Measurements from ENCODE around the gene TGFBI. TPM values are rescaled to one million over a fixed set of nuclear protein-coding genes. Genes with fewer than 3 reads are reported as not detected.

Gene TGFBI
- total RNA-seq, 2 experiments from 2014 or later, result 0.58 to 0.97 TPM

GRCh38 chr5:136020383-136021015, 8.3 kb upstream of the TGFBI start:
- no peak overlapping the region for H3K27ac Mint-ChIP-seq
- CTCF ChIA-PET, result no interaction called here
- H3K36me3 Mint-ChIP-seq, result no peaks in the 10 kb centered on the region
- H3K4me3 Mint-ChIP-seq, result no peak overlapping the region
- no peaks in the 10 kb centered on the region for H3K9me3 Mint-ChIP-seq
- peaks cover 4% of the 10 kb centered on the region for H3K4me1 Mint-ChIP-seq (ENCODE audit: low read depth)
- DNase-seq, result peak; percentile 70
- intact Hi-C loops (cut with micrococcal nuclease), result loop anchor here (1.0 kb wide), 1 partner anchor 17 kb away; no protein-coding TSS in a partner anchor
- H3K27me3 Mint-ChIP-seq, result peaks cover 6% of the 10 kb centered on the region
- POLR2A ChIA-PET, result no interaction called here

- no peak overlapping the region for H3K4me3 Mint-ChIP-seq
- ChIA-PET POLR2A (no interaction called here), CTCF (no interaction called here)
- no peak overlapping the region for H3K27ac Mint-ChIP-seq
- intact Hi-C loops (cut with micrococcal nuclease), result no loop called here
- no peaks in the 10 kb centered on the region for H3K9me3 Mint-ChIP-seq
- H3K27me3 Mint-ChIP-seq, result peaks cover 6% of the 10 kb centered on the region
- no peaks in the 10 kb centered on the region for H3K36me3 Mint-ChIP-seq
- DNase-seq, result no peak
- peaks cover 4% of the 10 kb centered on the region for H3K4me1 Mint-ChIP-seq (ENCODE audit: low read depth)
Measured at GRCh38 chr5:136021016-136021405, 7.8 kb upstream of the TGFBI start.

GRCh38 chr5:136022965-136023364, 5.8 kb upstream of the TGFBI start:
- CTCF ChIA-PET, result no interaction called here
- DNase-seq, result no peak
- POLR2A ChIA-PET, result no interaction called here
- Mint-ChIP-seq H3K27me3 (peaks cover 13% of the 10 kb centered on the region), H3K4me1 (ENCODE audit: low read depth) (peaks cover 4% of the 10 kb centered on the region), H3K4me3 (no peak overlapping the region), H3K36me3 (no peaks in the 10 kb centered on the region), H3K27ac (no peak overlapping the region), H3K9me3 (no peaks in the 10 kb centered on the region)
- intact Hi-C loops (cut with micrococcal nuclease), result no loop called here

GRCh38 chr5:136023958-136024541, 4.7 kb upstream of the TGFBI start:
- Mint-ChIP-seq H3K27ac (no peak overlapping the region), H3K4me3 (no peak overlapping the region), H3K9me3 (no peaks in the 10 kb centered on the region), H3K36me3 (no peaks in the 10 kb centered on the region), H3K27me3 (peaks cover 15% of the 10 kb centered on the region), H3K4me1 (ENCODE audit: low read depth) (peaks cover 4% of the 10 kb centered on the region)
- intact Hi-C loops (cut with micrococcal nuclease), result no loop called here
- POLR2A ChIA-PET, result no interaction called here
- CTCF ChIA-PET, result no interaction called here
- DNase-seq, result no peak

GRCh38 chr5:136025900-136026299, 2.9 kb upstream of the TGFBI start:
- Mint-ChIP-seq H3K9me3 (no peaks in the 10 kb centered on the region), H3K4me1 (ENCODE audit: low read depth) (no peaks in the 10 kb centered on the region), H3K4me3 (no peak overlapping the region), H3K36me3 (no peaks in the 10 kb centered on the region), H3K27ac (no peak overlapping the region), H3K27me3 (peaks cover 20% of the 10 kb centered on the region)
- intact Hi-C loops (cut with micrococcal nuclease), result no loop called here
- ChIA-PET CTCF (no interaction called here), POLR2A (no interaction called here)
- no peak for DNase-seq

- POLR2A ChIA-PET, result no interaction called here
- CTCF ChIA-PET, result interaction anchor here (0.6 kb wide), 1 partner anchor 23 kb away, joined by 3 read pairs; no protein-coding TSS in a partner anchor
- H3K36me3 Mint-ChIP-seq, result no peaks in the 10 kb centered on the region
- H3K27ac Mint-ChIP-seq, result no peak overlapping the region
- peaks cover 20% of the 10 kb centered on the region for H3K27me3 Mint-ChIP-seq
- no peaks in the 10 kb centered on the region for H3K4me1 Mint-ChIP-seq (ENCODE audit: low read depth)
- H3K4me3 Mint-ChIP-seq, result no peak overlapping the region
- H3K9me3 Mint-ChIP-seq, result no peaks in the 10 kb centered on the region
- intact Hi-C loops (cut with micrococcal nuclease), result no loop called here
- peak; percentile 1 for DNase-seq
Measured at GRCh38 chr5:136026636-136027035, 2.2 kb upstream of the TGFBI start.

GRCh38 chr5:136027311-136027710, 1.5 kb upstream of the TGFBI start:
- Mint-ChIP-seq H3K36me3 (no peaks in the 10 kb centered on the region), H3K4me1 (ENCODE audit: low read depth) (no peaks in the 10 kb centered on the region), H3K4me3 (no peak overlapping the region), H3K9me3 (no peaks in the 10 kb centered on the region), H3K27me3 (peaks cover 20% of the 10 kb centered on the region), H3K27ac (no peak overlapping the region)
- peak; percentile 2 for DNase-seq
- ChIA-PET CTCF (interaction anchor here (0.6 kb wide), 1 partner anchor 22 kb away, joined by 3 read pairs; no protein-coding TSS in a partner anchor), POLR2A (interaction anchor here (1.2 kb wide), 1 partner anchor 10 kb away, joined by 3 read pairs; no protein-coding TSS in a partner anchor)
- intact Hi-C loops (cut with micrococcal nuclease), result no loop called here

- Mint-ChIP-seq H3K4me1 (ENCODE audit: low read depth) (no peaks in the 10 kb centered on the region), H3K9me3 (no peaks in the 10 kb centered on the region), H3K27ac (no peak overlapping the region), H3K4me3 (no peak overlapping the region), H3K36me3 (no peaks in the 10 kb centered on the region), H3K27me3 (peaks cover 20% of the 10 kb centered on the region)
- intact Hi-C loops (cut with micrococcal nuclease), result no loop called here
- ChIA-PET CTCF (no interaction called here), POLR2A (interaction anchor here (1.2 kb wide), 1 partner anchor 10 kb away, joined by 3 read pairs; no protein-coding TSS in a partner anchor)
- no peak for DNase-seq
Measured at GRCh38 chr5:136028090-136028489, 698 bp upstream of the TGFBI start.

GRCh38 chr5:136030252-136030651, 1.5 kb downstream of the TGFBI start:
- H3K4me3 Mint-ChIP-seq, result no peak overlapping the region
- POLR2A ChIA-PET, result no interaction called here
- H3K9me3 Mint-ChIP-seq, result no peaks in the 10 kb centered on the region
- no peaks in the 10 kb centered on the region for H3K36me3 Mint-ChIP-seq
- CTCF ChIA-PET, result no interaction called here
- intact Hi-C loops (cut with micrococcal nuclease), result loop anchor here (10.0 kb wide), 1 partner anchor 1705 kb away; the partner anchor contains the start of gene KLHL3
- H3K27ac Mint-ChIP-seq, result no peak overlapping the region
- DNase-seq, result no peak
- H3K4me1 Mint-ChIP-seq (ENCODE audit: low read depth), result no peaks in the 10 kb centered on the region
- H3K27me3 Mint-ChIP-seq, result peaks cover 19% of the 10 kb centered on the region

- Mint-ChIP-seq H3K36me3 (no peaks in the 10 kb centered on the region), H3K4me1 (ENCODE audit: low read depth) (peaks cover 4% of the 10 kb centered on the region), H3K27me3 (peaks cover 18% of the 10 kb centered on the region), H3K9me3 (no peaks in the 10 kb centered on the region), H3K27ac (no peak overlapping the region), H3K4me3 (no peak overlapping the region)
- ChIA-PET POLR2A (no interaction called here), CTCF (interaction anchor here (1.1 kb wide), 1 partner anchor 51 kb away, joined by 4 read pairs; no protein-coding TSS in a partner anchor)
- intact Hi-C loops (cut with micrococcal nuclease), result loop anchor here (10.0 kb wide), 1 partner anchor 1704 kb away; the partner anchor contains the start of gene KLHL3
- DNase-seq, result no peak
Measured at GRCh38 chr5:136030956-136031611, 2.3 kb downstream of the TGFBI start.

GRCh38 chr5:136031711-136032110, 2.9 kb downstream of the TGFBI start:
- intact Hi-C loops (cut with micrococcal nuclease), result loop anchor here (10.0 kb wide), 1 partner anchor 1703 kb away; the partner anchor contains the start of gene KLHL3
- H3K4me3 Mint-ChIP-seq, result no peak overlapping the region
- no peak for DNase-seq
- no peaks in the 10 kb centered on the region for H3K9me3 Mint-ChIP-seq
- no peak overlapping the region for H3K27ac Mint-ChIP-seq
- ChIA-PET POLR2A (no interaction called here), CTCF (interaction anchor here (1.1 kb wide), 1 partner anchor 50 kb away, joined by 4 read pairs; no protein-coding TSS in a partner anchor)
- no peaks in the 10 kb centered on the region for H3K36me3 Mint-ChIP-seq
- peaks cover 10% of the 10 kb centered on the region for H3K4me1 Mint-ChIP-seq (ENCODE audit: low read depth)
- peaks cover 16% of the 10 kb centered on the region for H3K27me3 Mint-ChIP-seq

- intact Hi-C loops (cut with micrococcal nuclease), result loop anchor here (10.0 kb wide), 1 partner anchor 1702 kb away; the partner anchor contains the start of gene KLHL3
- Mint-ChIP-seq H3K9me3 (no peaks in the 10 kb centered on the region), H3K36me3 (peaks cover under 1% of the 10 kb centered on the region), H3K27ac (no peak overlapping the region), H3K27me3 (peaks cover 11% of the 10 kb centered on the region), H3K4me3 (no peak overlapping the region), H3K4me1 (ENCODE audit: low read depth) (peaks cover 18% of the 10 kb centered on the region)
- ChIA-PET POLR2A (no interaction called here), CTCF (no interaction called here)
- no peak for DNase-seq
Measured at GRCh38 chr5:136032564-136032963, 3.8 kb downstream of the TGFBI start.
